Retinal pigment epithelial cell (primary cell): ENCODE data around the gene JSRP1.

ENCODE experiments used
- DNase-seq: peaks from one replicate; pipeline ENCODE4 v3.0.0-alpha.2; 2010; ENCODE audit warnings: low read depth
- H3K4me3 ChIP-seq: 2 replicates; pipeline ENCODE4 v1.5.1; 2011; ENCODE audit warnings: mild to moderate bottlenecking, low read length, control low read depth, moderate library complexity
- CTCF ChIP-seq: conservative IDR thresholded peaks from 2 replicates; pipeline ENCODE4 v1.5.1; 2011; ENCODE audit warnings: low read depth, low read length, control low read depth, inconsistent platforms

Gene JSRP1

DNA sequence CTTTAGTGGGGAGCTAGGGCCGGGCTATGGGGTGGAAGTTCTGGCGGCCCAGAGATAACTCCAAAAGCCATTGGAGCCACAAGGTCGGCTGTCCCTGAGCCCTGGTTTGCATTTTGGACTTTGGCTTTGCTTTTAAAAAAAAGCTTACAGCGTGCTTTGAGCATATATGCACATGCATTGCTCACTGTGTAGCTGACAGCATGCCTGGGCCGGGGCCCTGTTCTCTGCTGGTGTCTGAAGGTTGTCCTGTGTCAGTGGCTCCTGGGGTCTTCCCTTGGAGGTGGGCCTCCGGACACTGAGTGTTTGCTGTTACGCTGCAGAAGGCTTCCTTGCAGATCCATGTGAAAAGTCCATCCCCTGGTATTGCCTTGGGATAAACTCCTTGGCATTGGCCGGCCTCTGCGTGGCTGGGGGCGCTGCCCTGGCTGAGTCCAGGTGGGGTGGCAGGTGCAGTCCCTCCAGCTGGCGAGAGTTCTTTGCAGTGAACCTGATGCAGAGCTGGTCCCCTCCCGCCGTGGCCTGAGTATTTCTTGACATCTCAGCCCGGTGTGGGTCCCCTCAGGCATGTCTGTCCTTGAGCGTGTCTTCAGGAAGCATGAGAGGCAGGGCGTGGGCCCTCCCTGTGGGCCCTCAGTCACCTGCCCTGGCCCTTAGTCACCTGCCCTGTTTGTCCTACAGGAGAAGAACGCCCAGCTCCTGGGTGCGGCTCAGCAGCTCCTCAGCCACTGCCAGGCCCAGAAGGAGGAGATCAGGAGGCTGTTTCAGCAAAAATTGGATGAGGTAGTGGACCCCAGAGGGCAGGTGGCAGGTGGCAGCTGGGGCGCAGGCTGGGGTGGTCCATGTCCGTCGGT lies 43.1 kb downstream of the JSRP1 start:
- no peak for TF ChIP-seq CTCF
- DNase-seq: no peak
- no peak overlapping the region for H3K4me3 ChIP-seq

- no peak for DNase-seq
- H3K4me3 ChIP-seq: no peak overlapping the region
Measured at GRCh38 chr19:2210987-2211740, 45.1 kb downstream of the JSRP1 start.

DNA sequence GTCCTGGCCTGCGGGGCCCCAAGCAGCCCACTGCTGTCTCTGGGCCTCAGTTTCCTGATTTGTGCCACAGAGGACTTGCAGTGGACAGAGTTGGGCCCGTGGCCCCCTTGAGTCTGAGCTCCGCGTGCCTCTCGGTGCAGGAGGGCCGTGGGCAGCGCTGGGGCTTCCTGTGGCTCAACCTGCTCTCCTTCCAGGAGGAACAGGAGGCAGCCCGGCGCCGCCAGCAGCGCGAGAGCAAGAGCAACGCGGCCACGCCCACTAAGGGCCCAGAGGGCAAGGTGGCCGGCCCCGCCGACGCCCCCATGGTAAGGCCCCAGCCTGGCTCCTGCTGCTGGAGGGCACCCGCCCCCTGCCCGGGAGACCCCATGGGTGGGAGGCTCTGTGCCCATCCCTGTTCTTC lies 46.0 kb downstream of the JSRP1 start:
- no peak for DNase-seq
- no peak for TF ChIP-seq CTCF
- no peak overlapping the region for H3K4me3 ChIP-seq

More at GRCh38 chr19:2210987-2211740, 45.1 kb downstream of the JSRP1 start:
- TF ChIP-seq CTCF: no peak

DNA sequence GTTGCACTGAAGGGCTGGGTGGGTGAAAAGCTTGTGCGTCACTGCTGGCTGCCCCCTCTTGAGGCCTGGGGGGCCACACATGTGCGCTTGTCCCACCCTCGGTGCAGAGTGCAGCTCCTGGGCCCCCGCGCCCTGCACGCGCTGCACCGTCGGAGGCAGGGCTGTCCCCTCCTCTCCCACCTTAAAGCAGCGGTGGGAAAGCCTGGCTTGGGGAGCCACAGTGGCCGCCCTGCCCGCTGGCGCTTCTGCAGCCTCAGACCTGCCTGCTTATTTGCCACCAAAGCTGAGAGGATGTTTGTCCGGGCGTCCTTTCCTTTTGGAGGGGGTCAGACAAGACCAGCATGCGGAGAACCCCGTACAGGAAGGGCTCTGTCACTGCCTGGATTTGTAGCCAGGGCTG lies 46.8 kb downstream of the JSRP1 start:
- no peak for TF ChIP-seq CTCF
- no peak overlapping the region for H3K4me3 ChIP-seq
- DNase-seq: no peak

GRCh38 chr19:2208975-2209374 lies 47.2 kb downstream of the JSRP1 start:
- no peak for TF ChIP-seq CTCF
- DNase-seq: no peak

DNA sequence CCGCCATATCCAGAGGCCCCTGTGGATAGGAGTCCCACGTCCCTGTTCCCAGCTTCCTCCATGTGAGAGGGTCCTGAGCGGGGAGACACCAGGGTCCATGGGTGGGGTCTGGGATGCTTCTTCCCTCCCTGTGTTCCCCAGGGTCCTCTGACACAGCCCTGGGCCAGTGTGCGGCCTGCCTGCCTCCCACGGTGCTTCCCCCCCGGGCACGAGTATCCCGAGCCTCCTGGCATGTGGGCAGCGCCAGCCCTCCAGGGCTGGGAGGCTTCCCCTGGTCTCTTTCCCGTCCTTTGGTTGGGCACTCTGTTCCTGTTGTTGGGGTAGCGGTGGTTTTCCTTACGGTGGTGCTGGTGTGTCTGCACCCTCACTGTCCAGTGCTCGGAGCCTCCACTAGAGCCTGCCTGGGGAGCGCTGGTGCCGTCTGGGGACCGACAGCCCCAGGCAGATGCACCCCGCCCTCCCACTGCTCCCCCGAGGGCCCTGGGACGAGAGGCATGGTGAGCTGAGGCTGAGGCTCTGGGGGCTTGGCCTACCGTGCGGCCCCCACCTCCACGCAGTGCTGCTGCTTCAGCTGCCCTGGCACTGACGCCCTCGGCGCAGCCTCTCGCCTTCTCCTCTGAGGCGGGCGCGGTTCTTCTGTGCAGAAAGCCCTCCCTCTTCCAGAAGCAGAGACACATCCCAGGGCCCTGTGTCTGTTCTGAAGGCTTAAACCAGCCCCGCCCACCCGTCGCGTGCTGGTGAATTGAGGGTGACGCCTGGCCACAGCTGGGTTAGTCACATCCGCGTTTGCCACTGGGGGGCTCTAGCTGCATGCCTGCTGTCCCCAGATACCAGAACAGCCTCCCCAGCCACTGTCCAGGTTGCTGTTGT lies 48.0 kb downstream of the JSRP1 start:
- no peak overlapping the region for H3K4me3 ChIP-seq
- TF ChIP-seq CTCF: peak; percentile 31
- DNase-seq: peak; percentile 19

More at GRCh38 chr19:2208975-2209374, 47.2 kb downstream of the JSRP1 start:
- no peak overlapping the region for H3K4me3 ChIP-seq
